CD4-positive, alpha-beta T cell treated with Interferon alpha-2 for 1 hour (primary cell): Measurements from ENCODE around the gene TRIP12.
A peak's percentile ranks its signal among the peaks of the same experiment; 100 is the strongest.
"Not testable (repeated sequence)": the region's sequence is repeated elsewhere in the genome, so short reads cannot be mapped to it uniquely, and the experiment has no call there.

Source experiments
- DNase-seq, 2 donors: peaks; one replicate each; pipeline ENCODE4 v3.0.0-alpha.2; 2020 to 2022

TRIP12 gene

DNA sequence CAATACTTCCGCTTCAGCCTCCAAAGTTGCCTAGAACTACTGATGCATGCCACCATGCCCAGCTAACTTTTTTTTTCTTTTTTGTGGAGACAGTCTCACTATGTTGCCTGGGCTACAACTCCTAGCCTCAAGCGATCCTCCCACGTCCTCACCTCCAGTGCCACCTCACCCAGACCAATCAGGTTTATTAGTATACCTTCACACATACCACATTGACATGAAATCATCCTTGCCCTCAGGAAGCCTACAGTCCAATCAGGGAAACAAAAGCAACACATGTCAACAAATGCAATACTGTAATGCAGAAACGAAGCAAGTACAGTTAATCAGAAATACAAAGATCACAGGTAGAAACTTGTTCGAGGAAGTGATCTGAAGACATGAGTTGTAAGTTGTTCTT is 4.0 kb downstream of the TRIP12 start:
- DNase-seq = no peak

GRCh38 chr2:229914171-229914570 is 7.6 kb downstream of the TRIP12 start:
- DNase-seq = no peak

- DNase-seq = peak; percentile 34 to 51
Observed at GRCh38 chr2:229910832-229911412, 10.9 kb downstream of the TRIP12 start.

DNA sequence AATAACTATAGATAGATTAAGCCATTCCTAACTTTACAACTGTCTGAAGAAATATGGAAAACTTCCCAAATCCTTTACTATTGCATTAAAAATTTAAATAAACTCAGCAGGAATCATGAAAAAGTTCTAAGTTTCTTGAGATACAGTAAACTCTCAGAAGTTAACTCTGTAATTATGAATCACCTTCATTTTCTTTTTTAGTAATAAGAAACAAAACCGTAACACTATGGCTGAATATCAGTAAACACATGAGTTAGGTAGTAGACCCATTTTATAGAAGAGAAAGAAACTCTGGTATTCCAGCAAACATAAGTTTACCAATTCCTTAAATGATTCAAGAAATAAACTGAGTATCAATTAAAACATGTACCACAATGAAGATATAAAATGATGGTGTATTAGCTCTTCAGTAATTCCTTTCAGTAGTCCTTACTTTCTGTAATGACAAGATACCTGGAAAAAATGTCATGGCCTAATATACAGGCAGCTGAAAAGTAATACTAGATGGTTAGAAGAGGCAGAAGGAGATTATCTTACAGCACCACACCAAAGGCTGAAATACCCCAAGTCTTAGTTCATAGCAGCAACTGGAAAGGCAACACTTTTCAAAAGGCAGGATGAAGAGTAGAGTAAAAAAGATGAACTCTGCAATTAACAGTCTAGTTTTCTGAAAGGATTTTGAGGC is 11.5 kb downstream of the TRIP12 start:
- DNase-seq = no peak

DNA sequence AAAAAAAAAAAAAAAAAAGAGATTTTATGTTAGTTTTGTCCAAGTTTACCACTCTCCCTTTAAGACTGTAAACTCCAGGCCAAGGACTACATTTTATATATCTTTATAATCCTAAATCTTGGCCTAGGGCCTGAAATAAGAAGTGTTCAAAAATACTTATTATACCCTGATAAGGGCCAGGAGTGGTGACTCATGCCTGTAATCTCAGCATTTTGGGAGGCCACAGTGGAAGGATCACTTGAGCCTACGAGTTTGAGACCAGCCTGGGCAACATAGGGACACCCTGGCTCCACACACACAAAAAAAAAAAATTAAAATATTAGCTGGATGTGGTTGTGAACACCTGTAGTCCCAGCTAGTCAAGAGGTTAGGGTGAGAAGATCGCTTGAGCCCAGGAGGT is 12.7 kb downstream of the TRIP12 start:
- no peak for DNase-seq

DNA sequence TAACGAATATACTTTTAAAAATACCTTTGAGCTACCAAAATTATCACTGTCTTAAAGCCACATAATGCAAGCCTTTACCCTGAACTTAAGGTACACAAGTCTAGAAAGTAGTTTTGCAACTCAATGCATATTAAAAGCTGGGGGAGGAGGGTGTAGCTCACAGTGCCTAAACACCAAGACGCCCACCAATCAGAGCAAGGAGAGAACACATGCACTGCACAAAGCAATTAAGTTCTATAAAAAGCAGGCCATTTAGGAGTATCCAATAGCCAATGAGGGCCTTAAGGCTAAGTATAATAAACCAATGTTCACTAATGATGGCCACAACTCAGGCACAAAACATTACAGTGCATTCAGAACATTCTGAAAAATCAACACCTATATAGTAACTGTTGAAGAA is 16.2 kb downstream of the TRIP12 start:
- DNase-seq = no peak

DNA sequence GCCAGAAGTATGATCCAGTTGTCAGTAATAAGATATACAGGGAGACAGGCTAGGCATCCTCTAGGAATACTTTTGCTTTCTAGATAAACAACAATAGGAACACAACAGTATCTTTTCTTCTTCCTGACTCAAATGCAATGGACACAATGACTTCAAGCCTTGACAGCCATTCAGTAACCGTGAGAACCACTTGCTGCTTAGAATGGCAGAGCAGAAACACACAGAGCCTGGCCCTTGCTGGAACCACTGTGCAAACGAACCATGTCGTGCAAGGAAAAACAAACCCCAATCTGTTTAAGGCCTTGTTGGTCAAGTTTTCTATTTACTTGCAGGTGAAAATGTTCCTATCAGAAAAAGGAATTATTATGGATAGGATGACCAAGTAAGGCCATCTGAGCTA is 18.8 kb downstream of the TRIP12 start:
- no peak for DNase-seq

GRCh38 chr2:229901819-229902218 is 20.0 kb downstream of the TRIP12 start:
- no peak for DNase-seq

DNA sequence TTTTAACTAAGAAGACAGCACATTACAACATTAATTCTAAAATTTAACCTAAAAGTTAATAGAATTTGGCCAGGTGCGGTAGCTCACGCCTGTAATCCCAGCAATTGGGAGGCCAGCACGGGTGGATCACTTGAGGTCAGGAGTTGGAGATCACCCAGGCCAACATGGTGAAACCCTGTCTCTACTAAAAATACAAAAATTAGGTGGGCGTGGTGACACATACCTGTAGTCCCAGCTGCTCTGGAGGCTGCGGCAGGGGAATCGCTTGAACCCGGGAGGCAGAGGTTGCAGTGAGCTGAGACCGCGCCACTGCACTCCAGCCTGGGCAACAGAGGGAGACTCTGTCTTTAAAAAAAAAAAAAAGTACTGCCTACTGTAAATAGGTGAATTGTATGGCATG is 21.3 kb downstream of the TRIP12 start:
- DNase-seq = not testable (repeated sequence)

DNA sequence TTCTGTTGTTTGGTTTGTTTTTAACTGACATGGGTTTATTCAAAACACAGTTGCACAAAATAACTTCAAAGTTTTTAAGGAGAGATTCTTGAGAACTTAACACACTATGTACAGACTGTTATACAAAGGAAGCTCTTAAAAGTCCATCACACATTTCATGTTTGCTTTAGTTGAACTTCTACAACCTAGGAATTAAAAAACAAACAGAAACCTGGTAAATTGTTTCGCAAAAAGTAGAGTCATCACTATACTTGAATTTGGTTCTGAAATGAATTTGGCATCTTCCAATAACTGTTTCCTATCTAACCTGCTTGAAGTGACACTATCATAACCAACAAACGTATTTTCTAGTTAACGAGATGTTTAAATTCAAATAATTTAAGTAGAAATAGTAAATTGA is 21.8 kb downstream of the TRIP12 start:
- DNase-seq = no peak

DNA sequence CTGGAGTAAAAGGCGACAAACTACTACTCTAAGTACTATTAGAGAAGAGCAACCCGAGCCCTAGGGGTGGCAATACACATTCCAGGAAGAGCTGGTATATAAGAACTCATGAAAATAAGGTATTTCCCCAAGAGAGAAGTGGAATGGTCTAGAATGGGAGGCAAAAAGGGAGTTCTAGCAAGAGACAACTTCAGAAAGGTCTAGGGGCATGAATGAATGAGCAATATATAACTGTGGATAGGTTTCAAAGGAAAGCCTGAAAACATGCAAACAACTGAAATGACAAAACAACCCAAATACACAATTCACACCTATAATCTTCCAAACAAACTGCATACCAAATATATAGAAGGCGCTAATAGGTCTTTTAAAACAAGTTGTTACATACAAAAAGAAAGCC is 22.2 kb downstream of the TRIP12 start:
- DNase-seq = no peak

GRCh38 chr2:229896857-229897256 is 25.0 kb downstream of the TRIP12 start:
- no peak for DNase-seq

DNA sequence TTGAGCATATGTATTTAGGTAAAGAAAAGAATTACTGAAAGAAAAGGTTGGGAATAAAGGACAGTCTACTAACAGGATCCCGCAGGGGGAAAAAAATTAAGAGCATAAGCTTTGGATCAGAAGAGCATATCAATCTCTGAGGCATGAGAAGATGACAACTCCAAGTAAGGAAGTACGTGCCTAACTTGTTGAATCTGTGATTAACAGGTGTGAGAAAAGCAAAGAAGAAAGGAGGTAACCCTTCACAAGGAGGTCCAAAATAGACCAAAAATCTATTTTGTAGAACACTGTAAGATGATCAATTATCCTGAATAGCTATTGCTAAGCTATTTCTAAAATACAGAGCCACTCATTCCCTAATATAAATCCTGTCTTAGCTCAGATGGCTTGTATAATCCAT is 32.8 kb downstream of the TRIP12 start:
- DNase-seq = no peak

GRCh38 chr2:229888031-229888430 is 33.8 kb downstream of the TRIP12 start:
- no peak for DNase-seq

DNA sequence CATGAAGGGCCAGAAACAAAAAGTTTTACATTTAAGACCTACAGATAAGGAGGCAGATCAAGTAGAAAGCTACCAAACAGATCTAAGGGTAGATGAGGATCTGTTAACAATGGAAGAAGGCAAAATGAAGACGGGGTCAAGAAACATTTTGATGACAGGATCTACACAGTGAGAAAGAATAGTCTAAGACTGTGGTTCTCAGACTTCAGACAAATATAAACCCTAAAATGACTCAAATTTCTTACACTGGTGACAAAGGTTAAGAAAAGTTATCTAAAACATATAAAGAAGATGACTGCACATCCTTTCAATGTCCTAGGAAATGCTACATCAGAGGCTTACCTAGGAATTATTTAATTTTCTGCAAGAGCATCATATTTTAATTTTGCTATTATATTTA is 34.4 kb downstream of the TRIP12 start:
- no peak for DNase-seq

DNA sequence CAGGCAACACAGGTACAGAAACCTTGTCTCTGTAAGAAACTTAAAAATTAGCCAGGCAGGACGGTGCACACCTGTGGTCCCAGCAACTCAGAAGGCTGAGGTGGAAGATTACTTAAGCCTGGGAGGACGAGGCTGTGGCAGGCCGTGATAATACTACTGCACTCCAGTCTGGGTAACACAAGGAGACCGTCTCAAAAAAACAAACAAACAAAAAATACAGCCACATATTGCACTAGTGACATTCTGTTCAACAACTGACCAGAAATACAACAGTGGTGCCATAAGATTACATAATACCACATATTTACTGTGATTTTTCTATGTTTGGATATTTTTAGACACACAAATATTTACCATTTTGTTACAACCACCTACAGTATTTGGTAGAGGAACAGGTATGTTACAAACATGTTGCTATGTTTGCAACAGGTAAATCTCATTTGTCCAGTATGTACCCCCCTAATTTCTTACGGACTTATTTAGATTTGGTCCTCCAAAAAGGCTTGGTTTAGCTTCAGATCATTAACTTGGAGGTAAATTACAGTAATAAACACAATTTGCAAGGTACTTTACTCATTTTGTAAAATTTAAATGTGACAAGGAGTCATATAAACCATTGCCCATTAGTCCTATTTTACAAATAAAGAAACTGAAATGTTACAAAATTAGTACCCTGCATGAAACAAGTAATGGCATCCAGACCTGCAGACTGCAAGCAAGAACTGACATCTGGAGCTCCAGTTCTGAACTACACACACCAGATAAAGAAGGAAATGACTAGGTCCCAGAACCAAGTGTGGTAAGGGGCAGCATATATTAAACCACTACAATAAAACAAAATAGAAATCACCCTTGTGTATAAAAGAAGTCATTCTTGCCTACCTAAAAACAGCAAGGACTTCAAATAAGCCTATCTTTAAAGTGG is 36.8 kb downstream of the TRIP12 start:
- no peak for DNase-seq

GRCh38 chr2:229882583-229882982 is 39.2 kb downstream of the TRIP12 start:
- DNase-seq = no peak

DNA sequence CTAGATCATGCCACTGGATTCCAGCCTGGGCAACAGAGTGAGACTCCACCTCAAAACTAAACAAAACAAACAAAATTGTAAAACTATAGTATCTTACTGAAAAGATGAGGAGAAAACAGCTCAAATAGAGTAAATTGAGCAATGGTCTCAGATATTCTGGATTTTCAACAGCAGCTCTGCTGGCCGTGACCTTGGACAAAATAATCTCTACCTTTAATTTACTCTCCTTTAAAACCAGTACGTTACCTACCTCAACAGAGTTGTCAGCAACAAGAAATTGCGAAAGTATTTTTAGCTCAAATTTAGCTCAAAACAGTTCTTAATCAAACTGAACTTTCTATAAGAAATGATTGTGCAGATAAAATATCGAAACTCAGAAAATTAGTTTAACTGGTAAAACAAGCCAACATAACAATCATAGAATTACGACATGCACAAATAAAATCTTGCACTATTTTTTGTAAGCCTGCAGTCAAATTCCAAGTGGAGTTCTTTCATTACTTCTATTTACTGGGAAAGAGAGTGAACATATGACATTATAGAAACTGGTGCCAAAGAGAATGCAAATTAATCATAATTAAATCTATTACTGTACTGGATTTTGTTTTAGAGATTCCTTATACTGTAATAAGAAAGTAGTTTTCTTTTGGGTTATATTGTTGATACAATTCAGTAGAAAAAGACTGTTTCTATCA is 40.8 kb downstream of the TRIP12 start:
- DNase-seq = no peak

DNA sequence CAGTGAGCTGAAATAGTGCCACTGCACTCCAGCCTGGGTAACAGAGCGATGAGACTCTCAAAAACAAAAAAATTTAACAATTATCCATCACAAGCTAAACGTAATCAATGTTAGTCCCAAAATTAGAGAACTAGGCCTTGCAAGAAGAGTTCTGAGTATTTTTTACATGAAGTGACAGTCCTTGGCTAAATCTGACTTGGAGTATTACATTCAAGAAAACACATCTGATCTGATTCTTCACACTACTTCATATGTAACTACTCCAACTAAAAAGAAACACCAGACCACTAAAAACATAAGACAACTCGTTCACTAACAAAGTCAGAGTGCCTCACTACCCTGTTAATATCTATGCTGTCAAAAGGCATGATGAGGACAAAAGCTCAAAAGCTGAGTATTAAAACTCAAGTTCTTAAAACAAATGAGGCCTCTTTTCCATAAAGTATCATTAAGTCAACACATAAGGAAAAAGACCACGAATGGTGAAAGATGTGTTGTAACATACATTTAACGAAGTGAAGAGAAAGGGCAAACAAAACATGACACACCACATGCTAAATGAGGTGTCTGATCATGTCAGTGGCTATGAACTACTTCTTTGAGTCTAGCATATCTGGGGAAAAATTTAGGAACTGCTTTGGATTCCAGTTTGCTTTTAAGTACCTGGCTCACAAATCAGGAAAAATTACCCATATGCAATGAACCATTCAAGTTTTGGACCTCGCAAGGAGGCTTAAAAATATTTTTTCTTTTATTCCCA is 42.4 kb downstream of the TRIP12 start:
- DNase-seq = no peak

DNA sequence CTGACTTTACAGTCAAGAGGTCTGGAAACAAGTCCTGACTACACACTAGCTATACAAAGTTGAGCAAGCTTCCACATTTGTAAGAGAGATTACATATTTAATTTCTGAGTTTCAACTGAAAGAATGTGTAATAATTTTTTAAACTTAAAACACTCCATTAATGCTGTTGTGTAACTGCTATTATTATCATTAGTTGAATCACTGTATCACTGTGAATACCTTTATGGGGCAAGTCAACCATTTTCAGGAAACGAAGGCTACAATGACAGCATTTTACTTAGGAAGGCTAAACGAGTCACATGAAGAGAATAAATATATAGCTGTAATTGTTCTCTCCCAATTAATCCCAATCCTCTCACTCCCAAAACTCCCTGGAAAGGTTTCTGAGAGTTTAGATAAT is 46.3 kb downstream of the TRIP12 start:
- DNase-seq = no peak

DNA sequence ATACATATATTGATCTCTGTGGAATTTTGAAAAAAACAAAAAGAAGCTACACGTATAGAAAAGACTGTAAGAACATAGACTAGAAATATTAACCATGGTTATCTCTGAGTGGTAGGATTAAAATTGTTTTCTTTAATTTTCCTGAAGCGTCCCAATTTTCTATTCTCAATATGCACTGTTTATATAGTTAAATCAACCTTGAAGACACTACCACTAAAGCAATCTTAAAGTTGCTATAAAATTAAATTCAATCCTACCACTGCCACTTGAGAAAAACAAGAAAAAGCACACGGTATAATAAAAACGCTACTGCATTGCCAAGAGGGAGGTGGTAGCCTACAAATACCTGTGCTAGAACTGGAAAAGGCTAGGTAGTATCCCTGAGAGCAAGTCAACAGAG is 47.2 kb downstream of the TRIP12 start:
- no peak for DNase-seq

DNA sequence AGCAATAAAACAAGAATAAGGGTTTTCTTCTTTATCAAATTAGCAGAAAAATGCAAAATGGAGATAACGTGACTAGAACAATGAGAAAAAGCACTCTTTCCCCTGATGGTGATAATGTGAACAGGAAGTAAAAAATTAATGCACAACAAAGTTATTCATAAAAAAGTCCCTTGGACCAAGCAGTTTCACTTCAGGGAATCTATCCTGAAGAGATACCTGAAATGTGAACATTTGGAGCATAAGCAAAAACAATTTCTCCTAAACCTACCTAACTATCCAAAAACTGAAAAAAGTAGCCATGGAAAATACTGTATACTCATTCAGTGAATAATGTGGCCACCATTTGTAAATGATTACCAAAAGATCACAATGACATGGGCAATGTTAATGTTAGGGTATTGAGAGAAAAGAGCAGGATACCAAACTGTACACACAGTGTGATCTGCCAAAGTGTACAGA is 48.7 kb downstream of the TRIP12 start:
- DNase-seq = no peak
